ENCODE measurements around the gene TAC4. TPM values are rescaled to one million over a fixed set of nuclear protein-coding genes. Genes with fewer than 3 reads are reported as not detected.
A peak's percentile ranks its signal among the peaks of the same experiment; 100 is the strongest.

TAC4 gene
- polyA plus RNA-seq, 1 donor (not counting 4 experiments of a cell fraction or from before 2014, with no cell fraction given), result not detected

DNA sequence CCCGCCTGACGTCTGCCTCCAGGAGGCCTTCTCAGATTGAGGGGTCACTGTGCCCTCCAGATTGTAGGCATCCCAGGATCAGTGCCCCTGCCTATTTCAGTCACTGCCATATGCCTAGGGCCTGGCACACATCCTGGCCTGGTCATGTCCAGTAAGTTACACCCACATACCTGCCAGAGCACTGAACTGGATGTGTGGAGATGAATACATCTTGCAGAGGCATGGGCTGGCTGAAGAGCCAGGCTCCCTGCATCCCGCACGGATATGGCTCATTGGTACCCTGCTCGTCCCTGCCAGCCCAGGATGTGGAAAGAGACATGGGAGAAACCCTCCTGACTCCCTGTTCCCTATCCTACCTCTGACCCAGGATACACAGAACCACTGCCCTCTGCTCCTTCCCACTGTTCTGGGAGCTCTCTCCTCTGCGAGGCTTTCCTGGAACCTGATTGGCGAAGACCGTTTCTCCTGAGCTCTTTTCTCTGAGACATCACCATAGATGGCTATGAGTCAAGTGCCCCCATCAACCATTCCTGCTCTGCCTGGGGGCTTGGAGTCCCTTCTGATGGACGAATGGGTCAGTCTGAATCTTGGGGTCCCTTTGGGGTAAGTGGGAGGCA, 40.0 kb upstream of the TAC4 start:
- Histone ChIP-seq H3K4me2 (ENCODE audit: control insufficient read depth, extremely low read depth, insufficient read depth, low read depth, low read length) (peak overlapping the region; percentile 66), H3K36me3 (ENCODE audit: control insufficient read depth in 2 of 2, extremely low read depth in 1 of 2, insufficient read depth in 2 of 2, low read length in 2 of 2) (no peaks in the 10 kb centered on the region), H3K27ac (ENCODE audit: control insufficient read depth, insufficient read depth, low read length) (no peak overlapping the region), H3K4me1 (ENCODE audit: control insufficient read depth, extremely low read depth, insufficient read depth, low read length) (peaks cover 18% of the 10 kb centered on the region), H4K20me1 (ENCODE audit: control insufficient read depth, extremely low read depth, insufficient read depth, low read length) (no peaks in the 10 kb centered on the region), H3K79me2 (ENCODE audit: control insufficient read depth, insufficient read depth, low read length) (no peaks in the 10 kb centered on the region), H3K9me3 (ENCODE audit: control insufficient read depth, low read depth, low read length) (no peaks in the 10 kb centered on the region), H2AFZ (ENCODE audit: control insufficient read depth, low read length) (no peak overlapping the region), H3K27me3 (ENCODE audit: control insufficient read depth, extremely low read depth, insufficient read depth, low read length) (peaks cover 5% of the 10 kb centered on the region), H3K9ac (ENCODE audit: control insufficient read depth, extremely low read depth, insufficient read depth, low read length) (no peak overlapping the region), H3K9me1 (ENCODE audit: control insufficient read depth, extremely low read depth, insufficient read depth, low read length) (no peaks in the 10 kb centered on the region), H3K4me3 (ENCODE audit: control insufficient read depth in 2 of 3, extremely low read depth in 1 of 3, insufficient read depth in 2 of 3, low read depth in 1 of 3, low read length in 3 of 3) (no peak overlapping the region)
- TF ChIP-seq, protein P1, sequence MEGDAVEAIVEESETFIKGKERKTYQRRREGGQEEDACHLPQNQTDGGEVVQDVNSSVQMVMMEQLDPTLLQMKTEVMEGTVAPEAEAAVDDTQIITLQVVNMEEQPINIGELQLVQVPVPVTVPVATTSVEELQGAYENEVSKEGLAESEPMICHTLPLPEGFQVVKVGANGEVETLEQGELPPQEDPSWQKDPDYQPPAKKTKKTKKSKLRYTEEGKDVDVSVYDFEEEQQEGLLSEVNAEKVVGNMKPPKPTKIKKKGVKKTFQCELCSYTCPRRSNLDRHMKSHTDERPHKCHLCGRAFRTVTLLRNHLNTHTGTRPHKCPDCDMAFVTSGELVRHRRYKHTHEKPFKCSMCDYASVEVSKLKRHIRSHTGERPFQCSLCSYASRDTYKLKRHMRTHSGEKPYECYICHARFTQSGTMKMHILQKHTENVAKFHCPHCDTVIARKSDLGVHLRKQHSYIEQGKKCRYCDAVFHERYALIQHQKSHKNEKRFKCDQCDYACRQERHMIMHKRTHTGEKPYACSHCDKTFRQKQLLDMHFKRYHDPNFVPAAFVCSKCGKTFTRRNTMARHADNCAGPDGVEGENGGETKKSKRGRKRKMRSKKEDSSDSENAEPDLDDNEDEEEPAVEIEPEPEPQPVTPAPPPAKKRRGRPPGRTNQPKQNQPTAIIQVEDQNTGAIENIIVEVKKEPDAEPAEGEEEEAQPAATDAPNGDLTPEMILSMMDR (optimal IDR thresholded peaks at IDR 0.05 in 1 of 3, IDR thresholded peaks at IDR 0.05 in 1 of 3, conservative IDR thresholded peaks at IDR 0.05 in 1 of 3; ENCODE audit: extremely low read depth in 1 of 3, insufficient read depth in 2 of 3, low read length in 3 of 3), result no peak
- no peak for TF ChIP-seq EZH2 (IDR thresholded peaks at IDR 0.05; ENCODE audit: low read length)
- dilution Hi-C loops (cut with MboI; ENCODE audit: extremely low pct_ligation_motif_present, low sequenced_read_pairs), result loop anchor here (10.0 kb wide), 1 partner anchor 107 kb away; the partner anchor contains the start of gene DLX3
- DNase-seq (ENCODE audit: low read depth, low spot score) (no peak), FAIRE-seq (no peak)

DNA sequence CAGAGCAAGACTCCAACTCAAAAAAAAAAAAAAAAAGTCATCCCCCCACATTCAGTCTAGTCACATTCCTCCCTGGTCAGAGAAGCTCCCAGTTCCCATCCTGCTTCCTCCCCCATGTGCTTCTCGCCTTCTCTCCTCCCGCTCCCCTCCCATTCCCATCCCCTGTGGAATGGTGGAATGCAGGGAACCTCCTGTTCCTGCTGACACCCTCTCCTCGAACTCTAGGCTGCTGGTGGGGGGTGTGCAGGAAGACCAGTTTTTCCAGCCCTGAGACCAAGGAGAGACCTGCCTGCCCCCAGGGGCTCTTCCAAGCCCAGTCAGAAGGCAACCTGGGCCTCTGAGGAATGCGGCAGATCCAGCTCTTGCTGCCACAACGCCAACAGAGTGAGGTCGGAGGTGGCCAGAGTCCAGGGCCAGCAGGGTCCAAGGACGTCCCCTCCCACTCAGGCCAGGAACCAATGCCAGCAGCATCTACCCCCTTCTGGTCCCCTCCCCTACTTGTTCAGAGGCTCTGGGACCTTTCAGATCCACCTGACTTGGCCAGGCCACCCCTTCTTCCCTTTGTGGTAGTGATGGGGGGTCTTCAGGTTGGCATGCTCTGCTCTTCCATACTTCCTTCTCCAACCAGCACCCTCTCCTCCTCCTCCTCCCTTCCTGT, 39.3 kb upstream of the TAC4 start:
- Histone ChIP-seq H3K9me1 (ENCODE audit: control insufficient read depth, extremely low read depth, insufficient read depth, low read length) (no peaks in the 10 kb centered on the region), H3K79me2 (ENCODE audit: control insufficient read depth, insufficient read depth, low read length) (no peaks in the 10 kb centered on the region), H3K36me3 (ENCODE audit: control insufficient read depth in 2 of 2, extremely low read depth in 1 of 2, insufficient read depth in 2 of 2, low read length in 2 of 2) (no peaks in the 10 kb centered on the region), H2AFZ (ENCODE audit: control insufficient read depth, low read length) (peak overlapping the region; percentile 22), H4K20me1 (ENCODE audit: control insufficient read depth, extremely low read depth, insufficient read depth, low read length) (no peaks in the 10 kb centered on the region), H3K9ac (ENCODE audit: control insufficient read depth, extremely low read depth, insufficient read depth, low read length) (no peak overlapping the region), H3K27me3 (ENCODE audit: control insufficient read depth, extremely low read depth, insufficient read depth, low read length) (peaks cover 11% of the 10 kb centered on the region), H3K4me1 (ENCODE audit: control insufficient read depth, extremely low read depth, insufficient read depth, low read length) (peaks cover 18% of the 10 kb centered on the region), H3K27ac (ENCODE audit: control insufficient read depth, insufficient read depth, low read length) (no peak overlapping the region), H3K4me2 (ENCODE audit: control insufficient read depth, extremely low read depth, insufficient read depth, low read depth, low read length) (peak overlapping the region; percentile 66), H3K9me3 (ENCODE audit: control insufficient read depth, low read depth, low read length) (no peaks in the 10 kb centered on the region), H3K4me3 (ENCODE audit: control insufficient read depth in 2 of 3, extremely low read depth in 1 of 3, insufficient read depth in 2 of 3, low read depth in 1 of 3, low read length in 3 of 3) (no peak overlapping the region)
- FAIRE-seq (peak; percentile 23), DNase-seq (ENCODE audit: low read depth, low spot score) (peak; percentile 69)
- TF ChIP-seq, protein P1 (optimal IDR thresholded peaks at IDR 0.05 in 1 of 3, IDR thresholded peaks at IDR 0.05 in 1 of 3, conservative IDR thresholded peaks at IDR 0.05 in 1 of 3; ENCODE audit: extremely low read depth in 1 of 3, insufficient read depth in 2 of 3, low read length in 3 of 3), result no peak
- TF ChIP-seq EZH2 (IDR thresholded peaks at IDR 0.05; ENCODE audit: low read length), result no peak
- dilution Hi-C loops (cut with MboI; ENCODE audit: extremely low pct_ligation_motif_present, low sequenced_read_pairs), result loop anchor here (10.0 kb wide), 1 partner anchor 108 kb away; the partner anchor contains the start of gene DLX3
